A549 (cell line): ENCODE results near the gene CMYA5. TPM values are rescaled to one million over a fixed set of nuclear protein-coding genes. Genes with fewer than 3 reads are reported as not detected.

ENCODE experiments used
- ATAC-seq, 2 experiments: fragments of 200-7000 bp in 1 of 2; fragments of >200 bp in 1 of 2; cut with Nextera tagmentation in 1 of 2; cut with Tn5 transposase in 1 of 2; 3 replicates each; pipeline versions ENCODE4 v1.8.0 to v1.9.1; 2018 to 2020; ENCODE audit warnings: mild to moderate bottlenecking in 1 of 2, moderate library complexity in 1 of 2
- CTCF ChIA-PET: fragments of 300-600 bp; sonication (Branson Sonifier 250); formaldehyde crosslinking; extraction: SDS; loops from one replicate; lab custom pipeline; 2021; ENCODE audit warnings: antibody characterized with exemption, inconsistent platforms; lab: Yijun Ruan, JAX
- POLR2A ChIA-PET: fragments of 350-600 bp; formaldehyde crosslinking; extraction: SDS; loops from one replicate; lab custom pipeline; 2021; ENCODE audit warnings: antibody characterized with exemption, inconsistent platforms; lab: Yijun Ruan, JAX
- DNase-seq, 2 experiments: peaks; one replicate each; pipeline versions ENCODE4 v3.0.0 to v3.0.0-alpha.2; 2011 to 2016; ENCODE audit warnings: low read depth in 1 of 2, low spot score in 1 of 2
- FAIRE-seq: peaks from 2 replicates; lab custom pipeline; 2011; peaks lifted over from hg19 to GRCh38; lab: Jason Lieb, UNC
- H3K27ac ChIP-seq, 2 experiments: fragments of >200 bp; sonication (Bioruptor Twin); formaldehyde crosslinking; 3 replicates each; pipeline ENCODE4 v1.5.1; 2016 to 2017
- H3K4me1 ChIP-seq: fragments of >200 bp; sonication (Bioruptor Twin); formaldehyde crosslinking; 3 replicates; pipeline ENCODE4 v1.6.1; 2016
- H3K4me2 ChIP-seq: fragments of >200 bp; sonication (Bioruptor Twin); formaldehyde crosslinking; 3 replicates; pipeline ENCODE4 v1.6.1; 2016
- H3K4me3 ChIP-seq: fragments of >200 bp; sonication (Bioruptor Twin); formaldehyde crosslinking; 3 replicates; pipeline ENCODE4 v1.5.1; 2016
- H3K9me3 ChIP-seq: fragments of >200 bp; sonication (Bioruptor Twin); formaldehyde crosslinking; 3 replicates; pipeline ENCODE4 v1.6.1; 2016
- CEBPB ChIP-seq, 2 experiments: fragments of >200 bp in 1 of 2; sonication (Bioruptor Twin) in 1 of 2; formaldehyde crosslinking in 1 of 2; IDR thresholded peaks; 2 replicates each; pipeline ENCODE4 v1.6.1; 2012 to 2016
- CHD2 ChIP-seq: fragments of 150-350 bp; IDR thresholded peaks from 2 replicates; pipeline ENCODE4 v1.6.1; 2014; ENCODE audit warnings: low read length; ENCODE audit not compliant: partially characterized antibody
- CTCF ChIP-seq: fragments of >200 bp; sonication (Bioruptor Twin); formaldehyde crosslinking; IDR thresholded peaks from 3 replicates; pipeline ENCODE4 v1.5.1; 2016
- E2F6 ChIP-seq: IDR thresholded peaks from 2 replicates; pipeline ENCODE4 v1.6.1; 2012; ENCODE audit warnings: low read depth, borderline replicate concordance
- EHMT2 ChIP-seq: fragments of 200-600 bp; sonication (generic); IDR thresholded peaks from 2 replicates; pipeline ENCODE4 v1.6.1; 2016; ENCODE audit warnings: antibody characterized with exemption, low read depth, mild to moderate bottlenecking, moderate library complexity
- FOSB ChIP-seq: fragments of 250-450 bp; sonication (Bioruptor Pico); IDR thresholded peaks from 2 replicates; pipeline ENCODE4 v1.5.0; 2020; ENCODE audit warnings: mild to moderate bottlenecking, moderate library complexity
- FOXS1 ChIP-seq: fragments of 250-450 bp; sonication (Bioruptor Pico); IDR thresholded peaks from 2 replicates; pipeline ENCODE4 v1.5.0; 2020; ENCODE audit warnings: mild to moderate bottlenecking, moderate library complexity
- GATA3 ChIP-seq: IDR thresholded peaks from 2 replicates; pipeline ENCODE4 v1.6.1; 2012; ENCODE audit warnings: borderline replicate concordance
- HDAC2 ChIP-seq: fragments of 200-600 bp; sonication (generic); IDR thresholded peaks from 2 replicates; pipeline ENCODE4 v1.6.1; 2016
- HES2 ChIP-seq: fragments of >200 bp; sonication (Bioruptor Twin); formaldehyde crosslinking; IDR thresholded peaks from 2 replicates; pipeline ENCODE4 v1.6.1; 2016
- HOXA7 ChIP-seq: fragments of 250-450 bp; sonication (Bioruptor Pico); IDR thresholded peaks from 2 replicates; pipeline ENCODE4 v1.5.0; 2020; ENCODE audit warnings: mild to moderate bottlenecking, moderate library complexity
- HOXB13 ChIP-seq: fragments of 250-450 bp; sonication (Bioruptor Pico); IDR thresholded peaks from 2 replicates; pipeline ENCODE4 v1.5.0; 2020; ENCODE audit warnings: low read depth, mild to moderate bottlenecking, moderate library complexity
- JUN ChIP-seq, 2 experiments: fragments of >200 bp; sonication (Bioruptor Twin); formaldehyde crosslinking; IDR thresholded peaks; 2 replicates in 1 of 2; 3 replicates in 1 of 2; pipeline ENCODE4 v1.6.1; 2016 to 2017
- JUNB ChIP-seq: fragments of >200 bp; sonication (Bioruptor Twin); formaldehyde crosslinking; IDR thresholded peaks from 2 replicates; pipeline ENCODE4 v1.6.1; 2016
- MAZ ChIP-seq: fragments of 150-350 bp; IDR thresholded peaks from 2 replicates; pipeline ENCODE4 v1.6.1; 2014; ENCODE audit warnings: antibody characterized with exemption, low read depth, low read length, borderline replicate concordance
- POLR2AphosphoS2 ChIP-seq: conservative IDR thresholded peaks from 2 replicates; pipeline ENCODE4 v1.6.1; 2012; ENCODE audit warnings: low read length, improper control_type of control experiment, inconsistent platforms
- RARB ChIP-seq: fragments of 250-450 bp; sonication (Bioruptor Pico); IDR thresholded peaks from 2 replicates; pipeline ENCODE4 v1.8.0; 2021; ENCODE audit warnings: mild to moderate bottlenecking, moderate library complexity
- RCOR1 ChIP-seq: fragments of 150-350 bp; IDR thresholded peaks from 2 replicates; pipeline ENCODE4 v1.6.1; 2014; ENCODE audit warnings: antibody characterized with exemption, low read length, low read depth
- RNF2 ChIP-seq: fragments of 200-600 bp; sonication (generic); IDR thresholded peaks from 2 replicates; pipeline ENCODE4 v1.6.1; 2016; ENCODE audit warnings: low read depth, mild to moderate bottlenecking, antibody characterized with exemption, moderate library complexity, borderline replicate concordance
- SMC3 ChIP-seq: fragments of >200 bp; sonication (Bioruptor Twin); formaldehyde crosslinking; IDR thresholded peaks from 3 replicates; pipeline ENCODE4 v1.6.1; 2018; ENCODE audit warnings: inconsistent platforms
- TFCP2L1 ChIP-seq: fragments of 250-450 bp; sonication (Bioruptor Pico); IDR thresholded peaks from 2 replicates; pipeline ENCODE4 v1.5.0; 2021; ENCODE audit warnings: mild to moderate bottlenecking
- TP53 ChIP-seq: fragments of 250-450 bp; sonication (Bioruptor Pico); IDR thresholded peaks from 2 replicates; pipeline ENCODE4 v1.5.0; 2021; ENCODE audit warnings: mild to moderate bottlenecking, moderate library complexity
- USF2 ChIP-seq: fragments of 450-650 bp; IDR thresholded peaks from 2 replicates; pipeline ENCODE4 v1.6.1; 2014; ENCODE audit warnings: antibody characterized with exemption
- ZNF302 ChIP-seq: fragments of 250-450 bp; sonication (Bioruptor Pico); IDR thresholded peaks from 2 replicates; pipeline ENCODE4 v1.9.0; 2021; ENCODE audit warnings: inconsistent platforms, mild to moderate bottlenecking, moderate library complexity
- WGBS: methylation state at CpG from one replicate; pipeline ENCODE4 v1.1.6; 2017; ENCODE audit errors: missing lambda C conversion rate; 5-methylcytosine and 5-hydroxymethylcytosine counted together
- polyA plus RNA-seq, 4 experiments: library from polyadenylated mRNA; depleted of rRNA in 3 of 4; stranded (reverse); fragments of >200 nt; fragmentation: RNase III in 1 of 4; extraction: RNeasy Plus Mini Kit Qiagen cat#74134 plus additional on column Dnase treatment in 1 of 4; gene quantifications; 2 replicates in 3 of 4; 3 replicates in 1 of 4; pipeline ENCODE4 v1.2.3, GENCODE V29; 2011 to 2017
- TF ChIP-seq, protein P1 (sequence below): fragments of >200 bp; sonication (Bioruptor Twin); formaldehyde crosslinking; IDR thresholded peaks from 3 replicates; pipeline ENCODE4 v1.6.1; 2016

Gene CMYA5
- polyA plus RNA-seq, 2 of the 4 experiments (the other 2 are of a cell fraction), result 0.10 to 0.61 TPM

DNA sequence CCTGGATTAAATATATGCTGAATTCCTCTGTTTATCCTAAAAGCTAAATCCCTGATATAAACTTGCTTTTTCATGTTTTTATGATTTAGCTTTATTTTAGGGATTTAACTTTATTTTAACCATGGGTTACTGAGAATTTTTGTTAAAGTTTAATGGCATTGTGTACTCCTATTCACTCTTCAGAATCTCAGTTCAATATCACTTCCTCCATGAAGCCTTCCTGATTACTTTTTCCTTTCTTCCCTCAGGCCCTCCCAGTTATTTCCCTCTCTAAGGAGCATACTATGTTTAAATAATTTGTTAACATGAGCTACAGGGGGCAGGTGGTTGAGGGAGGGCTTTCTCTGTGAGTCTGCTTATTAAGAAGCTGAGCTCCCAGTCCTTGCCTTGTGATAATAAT lies 151.5 kb downstream of the CMYA5 start:
- Histone ChIP-seq H3K4me2 (no peak overlapping the region), H3K4me1 (no peaks in the 10 kb centered on the region), H3K9me3 (no peaks in the 10 kb centered on the region), H3K27ac (no peak overlapping the region), H3K4me3 (no peak overlapping the region)
- POLR2A ChIA-PET, result no interaction called here
- FAIRE-seq, result no peak
- DNase-seq, result no peak
- no peak for ATAC-seq
- TF ChIP-seq EHMT2 (no peak), POLR2AphosphoS2 (no peak), MAZ (no peak), HOXB13 (CRISPR knock-in tag) (no peak), RCOR1 (no peak), RARB (no peak), FOSB (CRISPR knock-in tag) (no peak), E2F6 (no peak), JUN (IDR thresholded peaks at IDR 0.05) (no peak)
- CTCF ChIA-PET, result interaction anchor here (1.3 to 2.0 kb wide), 4 partner anchors 11 to 16 kb away, joined by 4 to 10 read pairs (median 4); no protein-coding TSS in a partner anchor

GRCh38 chr5:79842006-79842881 lies 152.6 kb downstream of the CMYA5 start:
- Histone ChIP-seq H3K9me3 (no peaks in the 10 kb centered on the region), H3K27ac (no peak overlapping the region), H3K4me1 (no peaks in the 10 kb centered on the region), H3K4me2 (no peak overlapping the region), H3K4me3 (no peak overlapping the region)
- ATAC-seq, result no peak
- ChIA-PET POLR2A (no interaction called here), CTCF (interaction anchor here (1.3 to 1.7 kb wide), 2 partner anchors 15 to 16 kb away, joined by 4 to 10 read pairs; no protein-coding TSS in a partner anchor)
- TF ChIP-seq FOSB (CRISPR knock-in tag), result no peak
- no peak for TF ChIP-seq GATA3
- no peak for TF ChIP-seq SMC3
- no peak for TF ChIP-seq HDAC2
- no peak for TF ChIP-seq HES2
- TF ChIP-seq CTCF, result no peak
- TF ChIP-seq RNF2, result no peak
- no peak for TF ChIP-seq FOXS1
- 66% methylated on average over 11 of the region's 12 CpGs for WGBS
- FAIRE-seq, result no peak
- no peak for DNase-seq

- Histone ChIP-seq H3K4me2 (no peak overlapping the region), H3K9me3 (no peaks in the 10 kb centered on the region), H3K4me3 (no peak overlapping the region), H3K4me1 (no peaks in the 10 kb centered on the region)
- POLR2A ChIA-PET, result no interaction called here
- 59% methylated on average over 7 of the region's 7 CpGs for WGBS
- CTCF ChIA-PET, result interaction anchor here (0.7 to 1.1 kb wide), 2 partner anchors 15 to 482 kb away, joined by 3 to 6 read pairs; no protein-coding TSS in a partner anchor
- ATAC-seq (no peak), FAIRE-seq (no peak)
- TF ChIP-seq USF2, result no peak
- no peak for TF ChIP-seq TFCP2L1 (CRISPR knock-in tag)
- TF ChIP-seq CEBPB (IDR thresholded peaks at IDR 0.05), result no peak
- TF ChIP-seq, protein P1, sequence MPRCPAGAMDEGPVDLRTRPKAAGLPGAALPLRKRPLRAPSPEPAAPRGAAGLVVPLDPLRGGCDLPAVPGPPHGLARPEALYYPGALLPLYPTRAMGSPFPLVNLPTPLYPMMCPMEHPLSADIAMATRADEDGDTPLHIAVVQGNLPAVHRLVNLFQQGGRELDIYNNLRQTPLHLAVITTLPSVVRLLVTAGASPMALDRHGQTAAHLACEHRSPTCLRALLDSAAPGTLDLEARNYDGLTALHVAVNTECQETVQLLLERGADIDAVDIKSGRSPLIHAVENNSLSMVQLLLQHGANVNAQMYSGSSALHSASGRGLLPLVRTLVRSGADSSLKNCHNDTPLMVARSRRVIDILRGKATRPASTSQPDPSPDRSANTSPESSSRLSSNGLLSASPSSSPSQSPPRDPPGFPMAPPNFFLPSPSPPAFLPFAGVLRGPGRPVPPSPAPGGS, result no peak
- TF ChIP-seq TP53 (CRISPR knock-in tag), result no peak
- no peak for TF ChIP-seq JUNB
- no peak for TF ChIP-seq HOXA7
- no peak for TF ChIP-seq ZNF302 (CRISPR knock-in tag)
- TF ChIP-seq CHD2, result no peak
- TF ChIP-seq, all 56 proteins: peak for 0
- no peak overlapping the region for H3K27ac ChIP-seq
- no peak for DNase-seq
Observed at GRCh38 chr5:79842991-79843390, 153.4 kb downstream of the CMYA5 start.
